ENCODE results near the gene SQSTM1. TPM values are rescaled to one million over a fixed set of nuclear protein-coding genes. Genes with fewer than 3 reads are reported as not detected.

Gene SQSTM1
- total and polyA plus RNA-seq, 9 of the 15 experiments (the other 6 are each of a cell fraction or from before 2014, with no cell fraction given) = 5.6 to 148 (median 64.0) TPM

DNA sequence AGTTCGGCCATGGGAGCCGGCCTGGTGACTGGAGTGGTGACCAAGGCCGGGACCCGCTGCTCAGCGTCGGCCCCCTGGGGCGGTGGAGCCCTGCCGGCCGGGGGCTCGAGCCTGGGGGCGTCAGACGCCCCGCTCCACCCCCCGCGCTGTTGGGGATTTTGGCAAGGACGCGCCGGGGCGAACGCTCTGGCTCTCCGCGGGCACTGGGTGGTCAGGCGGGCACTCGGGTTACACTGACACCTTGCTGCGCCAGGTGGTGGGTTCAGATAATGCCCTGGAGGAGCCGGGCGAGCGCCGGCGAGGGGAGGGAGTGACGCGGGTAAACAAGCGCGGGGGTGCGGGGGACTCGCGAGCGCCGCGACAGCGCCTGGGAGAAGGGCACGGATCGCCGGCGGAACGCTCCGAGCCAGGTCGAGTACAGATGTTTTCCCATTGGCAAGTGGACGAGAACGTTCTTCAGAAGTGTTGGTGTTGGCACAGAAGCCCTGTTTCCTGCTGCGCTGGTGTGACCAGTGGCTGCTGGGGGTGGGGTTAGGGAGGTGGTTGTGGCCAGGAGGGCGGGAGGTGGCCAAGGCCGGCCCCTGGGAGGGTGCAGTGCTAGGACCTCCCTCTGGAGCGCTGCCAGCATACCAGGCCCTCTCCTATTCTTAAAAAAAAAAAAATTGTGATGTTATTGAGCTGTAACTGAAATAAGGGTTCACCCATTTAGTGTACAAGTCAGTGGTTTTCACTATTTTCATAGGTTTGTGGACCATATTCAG, 773 bp downstream of the SQSTM1 start (continued):
- TF ChIP-seq, protein P1, sequence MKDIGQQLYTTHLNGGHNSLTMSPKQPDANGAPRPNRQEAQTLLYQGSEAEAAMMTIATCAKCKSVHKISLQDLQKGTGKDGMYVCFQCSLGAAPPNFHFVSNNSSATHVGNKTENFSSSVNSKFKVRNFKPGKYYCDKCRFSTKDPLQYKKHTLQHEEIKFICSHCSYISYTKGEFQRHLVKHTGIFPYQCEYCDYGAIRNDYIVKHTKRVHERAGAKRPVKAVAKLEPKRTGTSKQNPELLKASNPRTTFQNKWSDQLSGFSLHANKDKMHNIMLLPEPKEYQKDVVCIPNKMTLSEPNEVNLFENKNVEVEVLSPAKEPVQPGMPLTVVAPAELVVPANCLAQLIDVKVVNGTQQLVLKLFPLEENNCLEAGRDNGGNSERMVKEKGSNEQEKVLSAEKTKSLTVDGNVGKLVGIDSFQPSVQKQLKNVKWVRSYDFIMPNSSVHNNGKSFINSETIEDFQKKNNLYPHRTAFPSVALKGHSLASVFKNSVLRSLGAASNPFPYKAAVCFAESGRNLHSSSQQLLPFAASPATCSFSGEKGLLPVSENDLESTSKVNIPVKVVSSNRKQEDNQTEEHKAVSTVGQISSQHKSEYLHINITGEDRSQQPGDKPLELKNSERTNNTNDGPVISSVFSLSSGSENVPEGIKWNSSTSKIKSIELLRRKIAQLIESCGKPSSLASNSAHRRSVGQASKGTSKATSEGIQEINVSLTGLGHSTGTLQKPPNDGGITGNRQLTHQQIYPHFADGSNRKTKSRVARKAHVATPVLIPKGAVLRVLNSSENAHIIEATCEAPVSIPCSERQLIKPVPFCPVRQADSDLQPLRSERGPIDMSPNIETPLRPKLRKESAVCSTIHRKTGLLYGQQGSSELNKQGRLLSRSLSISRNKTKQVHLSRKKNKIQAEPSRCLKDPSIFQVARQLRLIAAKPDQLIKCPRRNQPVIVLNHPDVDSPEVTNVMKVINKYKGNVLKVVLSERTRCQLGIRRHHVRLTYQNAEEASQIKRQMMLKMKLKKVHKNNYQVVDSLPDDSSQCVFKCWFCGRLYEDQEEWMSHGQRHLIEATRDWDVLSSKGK (CRISPR knock-in tag; IDR thresholded peaks at IDR 0.05) = no peak
- TF ChIP-seq, protein P2, sequence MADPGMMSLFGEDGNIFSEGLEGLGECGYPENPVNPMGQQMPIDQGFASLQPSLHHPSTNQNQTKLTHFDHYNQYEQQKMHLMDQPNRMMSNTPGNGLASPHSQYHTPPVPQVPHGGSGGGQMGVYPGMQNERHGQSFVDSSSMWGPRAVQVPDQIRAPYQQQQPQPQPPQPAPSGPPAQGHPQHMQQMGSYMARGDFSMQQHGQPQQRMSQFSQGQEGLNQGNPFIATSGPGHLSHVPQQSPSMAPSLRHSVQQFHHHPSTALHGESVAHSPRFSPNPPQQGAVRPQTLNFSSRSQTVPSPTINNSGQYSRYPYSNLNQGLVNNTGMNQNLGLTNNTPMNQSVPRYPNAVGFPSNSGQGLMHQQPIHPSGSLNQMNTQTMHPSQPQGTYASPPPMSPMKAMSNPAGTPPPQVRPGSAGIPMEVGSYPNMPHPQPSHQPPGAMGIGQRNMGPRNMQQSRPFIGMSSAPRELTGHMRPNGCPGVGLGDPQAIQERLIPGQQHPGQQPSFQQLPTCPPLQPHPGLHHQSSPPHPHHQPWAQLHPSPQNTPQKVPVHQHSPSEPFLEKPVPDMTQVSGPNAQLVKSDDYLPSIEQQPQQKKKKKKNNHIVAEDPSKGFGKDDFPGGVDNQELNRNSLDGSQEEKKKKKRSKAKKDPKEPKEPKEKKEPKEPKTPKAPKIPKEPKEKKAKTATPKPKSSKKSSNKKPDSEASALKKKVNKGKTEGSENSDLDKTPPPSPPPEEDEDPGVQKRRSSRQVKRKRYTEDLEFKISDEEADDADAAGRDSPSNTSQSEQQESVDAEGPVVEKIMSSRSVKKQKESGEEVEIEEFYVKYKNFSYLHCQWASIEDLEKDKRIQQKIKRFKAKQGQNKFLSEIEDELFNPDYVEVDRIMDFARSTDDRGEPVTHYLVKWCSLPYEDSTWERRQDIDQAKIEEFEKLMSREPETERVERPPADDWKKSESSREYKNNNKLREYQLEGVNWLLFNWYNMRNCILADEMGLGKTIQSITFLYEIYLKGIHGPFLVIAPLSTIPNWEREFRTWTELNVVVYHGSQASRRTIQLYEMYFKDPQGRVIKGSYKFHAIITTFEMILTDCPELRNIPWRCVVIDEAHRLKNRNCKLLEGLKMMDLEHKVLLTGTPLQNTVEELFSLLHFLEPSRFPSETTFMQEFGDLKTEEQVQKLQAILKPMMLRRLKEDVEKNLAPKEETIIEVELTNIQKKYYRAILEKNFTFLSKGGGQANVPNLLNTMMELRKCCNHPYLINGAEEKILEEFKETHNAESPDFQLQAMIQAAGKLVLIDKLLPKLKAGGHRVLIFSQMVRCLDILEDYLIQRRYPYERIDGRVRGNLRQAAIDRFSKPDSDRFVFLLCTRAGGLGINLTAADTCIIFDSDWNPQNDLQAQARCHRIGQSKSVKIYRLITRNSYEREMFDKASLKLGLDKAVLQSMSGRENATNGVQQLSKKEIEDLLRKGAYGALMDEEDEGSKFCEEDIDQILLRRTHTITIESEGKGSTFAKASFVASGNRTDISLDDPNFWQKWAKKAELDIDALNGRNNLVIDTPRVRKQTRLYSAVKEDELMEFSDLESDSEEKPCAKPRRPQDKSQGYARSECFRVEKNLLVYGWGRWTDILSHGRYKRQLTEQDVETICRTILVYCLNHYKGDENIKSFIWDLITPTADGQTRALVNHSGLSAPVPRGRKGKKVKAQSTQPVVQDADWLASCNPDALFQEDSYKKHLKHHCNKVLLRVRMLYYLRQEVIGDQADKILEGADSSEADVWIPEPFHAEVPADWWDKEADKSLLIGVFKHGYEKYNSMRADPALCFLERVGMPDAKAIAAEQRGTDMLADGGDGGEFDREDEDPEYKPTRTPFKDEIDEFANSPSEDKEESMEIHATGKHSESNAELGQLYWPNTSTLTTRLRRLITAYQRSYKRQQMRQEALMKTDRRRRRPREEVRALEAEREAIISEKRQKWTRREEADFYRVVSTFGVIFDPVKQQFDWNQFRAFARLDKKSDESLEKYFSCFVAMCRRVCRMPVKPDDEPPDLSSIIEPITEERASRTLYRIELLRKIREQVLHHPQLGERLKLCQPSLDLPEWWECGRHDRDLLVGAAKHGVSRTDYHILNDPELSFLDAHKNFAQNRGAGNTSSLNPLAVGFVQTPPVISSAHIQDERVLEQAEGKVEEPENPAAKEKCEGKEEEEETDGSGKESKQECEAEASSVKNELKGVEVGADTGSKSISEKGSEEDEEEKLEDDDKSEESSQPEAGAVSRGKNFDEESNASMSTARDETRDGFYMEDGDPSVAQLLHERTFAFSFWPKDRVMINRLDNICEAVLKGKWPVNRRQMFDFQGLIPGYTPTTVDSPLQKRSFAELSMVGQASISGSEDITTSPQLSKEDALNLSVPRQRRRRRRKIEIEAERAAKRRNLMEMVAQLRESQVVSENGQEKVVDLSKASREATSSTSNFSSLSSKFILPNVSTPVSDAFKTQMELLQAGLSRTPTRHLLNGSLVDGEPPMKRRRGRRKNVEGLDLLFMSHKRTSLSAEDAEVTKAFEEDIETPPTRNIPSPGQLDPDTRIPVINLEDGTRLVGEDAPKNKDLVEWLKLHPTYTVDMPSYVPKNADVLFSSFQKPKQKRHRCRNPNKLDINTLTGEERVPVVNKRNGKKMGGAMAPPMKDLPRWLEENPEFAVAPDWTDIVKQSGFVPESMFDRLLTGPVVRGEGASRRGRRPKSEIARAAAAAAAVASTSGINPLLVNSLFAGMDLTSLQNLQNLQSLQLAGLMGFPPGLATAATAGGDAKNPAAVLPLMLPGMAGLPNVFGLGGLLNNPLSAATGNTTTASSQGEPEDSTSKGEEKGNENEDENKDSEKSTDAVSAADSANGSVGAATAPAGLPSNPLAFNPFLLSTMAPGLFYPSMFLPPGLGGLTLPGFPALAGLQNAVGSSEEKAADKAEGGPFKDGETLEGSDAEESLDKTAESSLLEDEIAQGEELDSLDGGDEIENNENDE (IDR thresholded peaks at IDR 0.05; ENCODE audit: low read depth, low read length) = no peak
- TF ChIP-seq SMAD1 (IDR thresholded peaks at IDR 0.05; ENCODE audit: low read depth, low read length, partially characterized antibody) (no peak), JUND (IDR thresholded peaks at IDR 0.05; ENCODE audit: borderline replicate concordance, low read depth, low read length) (no peak; the same call in 1 of the 2 replicates), JUND (tag; IDR thresholded peaks at IDR 0.05; ENCODE audit: borderline replicate concordance, low read depth, low read length) (no peak), RBM15 (IDR thresholded peaks at IDR 0.05; ENCODE audit: insufficient read depth, low read length) (no peak), MAZ (CRISPR knock-in tag; conservative IDR thresholded peaks at IDR 0.05 in 1 of 2, IDR thresholded peaks at IDR 0.05 in 1 of 2) (peak in 1 of 2 experiments; percentile 31; a peak in 1 of 4 replicates)
- TF ChIP-seq, protein P3, sequence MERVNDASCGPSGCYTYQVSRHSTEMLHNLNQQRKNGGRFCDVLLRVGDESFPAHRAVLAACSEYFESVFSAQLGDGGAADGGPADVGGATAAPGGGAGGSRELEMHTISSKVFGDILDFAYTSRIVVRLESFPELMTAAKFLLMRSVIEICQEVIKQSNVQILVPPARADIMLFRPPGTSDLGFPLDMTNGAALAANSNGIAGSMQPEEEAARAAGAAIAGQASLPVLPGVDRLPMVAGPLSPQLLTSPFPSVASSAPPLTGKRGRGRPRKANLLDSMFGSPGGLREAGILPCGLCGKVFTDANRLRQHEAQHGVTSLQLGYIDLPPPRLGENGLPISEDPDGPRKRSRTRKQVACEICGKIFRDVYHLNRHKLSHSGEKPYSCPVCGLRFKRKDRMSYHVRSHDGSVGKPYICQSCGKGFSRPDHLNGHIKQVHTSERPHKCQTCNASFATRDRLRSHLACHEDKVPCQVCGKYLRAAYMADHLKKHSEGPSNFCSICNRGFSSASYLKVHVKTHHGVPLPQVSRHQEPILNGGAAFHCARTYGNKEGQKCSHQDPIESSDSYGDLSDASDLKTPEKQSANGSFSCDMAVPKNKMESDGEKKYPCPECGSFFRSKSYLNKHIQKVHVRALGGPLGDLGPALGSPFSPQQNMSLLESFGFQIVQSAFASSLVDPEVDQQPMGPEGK (CRISPR knock-in tag; IDR thresholded peaks at IDR 0.05; ENCODE audit: borderline replicate concordance) = no peak

Measured in K562 (cell line).